ENCODE data around the gene CNTN5. TPM values are rescaled to one million over a fixed set of nuclear protein-coding genes. Genes with fewer than 3 reads are reported as not detected.

CNTN5 gene
- total RNA-seq, 3 donors from 2014 or later (not counting 1 experiment from before 2014, with no cell fraction given) = not detected

GRCh38 chr11:99631618-99632017, 610.9 kb downstream of the CNTN5 start:
- Mint-ChIP-seq H3K27ac (no peak overlapping the region), H3K36me3 (no peaks in the 10 kb centered on the region), H3K9me3 (peaks cover 11 to 15% of the 10 kb centered on the region in 2 donors), H3K27me3 (ENCODE audit: low read depth in 2 of 2) (no peaks in the 10 kb centered on the region), H3K4me3 (no peak overlapping the region), H3K4me1 (no peaks in the 10 kb centered on the region)
- no peak for DNase-seq
- intact Hi-C loops (cut with micrococcal nuclease) = no loop called here
- no CpG with 5 or more reads among the region's 1 CpG for WGBS (ENCODE audit: insufficient coverage)
- Histone ChIP-seq H3K4me3 (ENCODE audit: low read length) (no peak overlapping the region), H3K4me1 (ENCODE audit: control insufficient read depth, insufficient read depth, low read length) (no peaks in the 10 kb centered on the region), H3K9me3 (ENCODE audit: control insufficient read depth, insufficient read depth, low read length) (no peaks in the 10 kb centered on the region), H3K36me3 (ENCODE audit: control insufficient read depth, insufficient read depth, low read length) (no peaks in the 10 kb centered on the region), H3K27ac (ENCODE audit: low read length) (no peak overlapping the region), H3K27me3 (ENCODE audit: control insufficient read depth, insufficient read depth, low read length) (no peaks in the 10 kb centered on the region)
- ATAC-seq = no peak
- no peak for TF ChIP-seq CTCF (IDR thresholded peaks at IDR 0.05)

- Histone ChIP-seq H3K36me3 (ENCODE audit: control insufficient read depth, insufficient read depth, low read length) (no peaks in the 10 kb centered on the region), H3K9me3 (ENCODE audit: control insufficient read depth, insufficient read depth, low read length) (no peaks in the 10 kb centered on the region), H3K4me3 (ENCODE audit: low read length) (no peak overlapping the region), H3K4me1 (ENCODE audit: control insufficient read depth, insufficient read depth, low read length) (no peaks in the 10 kb centered on the region), H3K27me3 (ENCODE audit: control insufficient read depth, insufficient read depth, low read length) (no peaks in the 10 kb centered on the region), H3K27ac (ENCODE audit: low read length) (no peak overlapping the region)
- H3K36me3 Mint-ChIP-seq = no peaks in the 10 kb centered on the region
- H3K27me3 Mint-ChIP-seq (ENCODE audit: low read depth in 2 of 2) = no peaks in the 10 kb centered on the region
- no peak for DNase-seq
- no peak for ATAC-seq
- peaks cover 15 to 17% of the 10 kb centered on the region in 2 donors for H3K9me3 Mint-ChIP-seq
- no peaks in the 10 kb centered on the region for H3K4me1 Mint-ChIP-seq
- WGBS (ENCODE audit: insufficient coverage) = no CpG with 5 or more reads among the region's 2 CpGs
- H3K27ac Mint-ChIP-seq = no peak overlapping the region
- intact Hi-C loops (cut with micrococcal nuclease) = no loop called here
- no peak for TF ChIP-seq CTCF (IDR thresholded peaks at IDR 0.05)
- no peak overlapping the region for H3K4me3 Mint-ChIP-seq
Observed at GRCh38 chr11:99632969-99633368, 612.2 kb downstream of the CNTN5 start.

GRCh38 chr11:99634581-99634980, 613.8 kb downstream of the CNTN5 start:
- no peak for TF ChIP-seq CTCF (IDR thresholded peaks at IDR 0.05)
- peaks cover 7% of the 10 kb centered on the region for H3K9me3 ChIP-seq (ENCODE audit: control insufficient read depth, insufficient read depth, low read length)
- Mint-ChIP-seq H3K27ac (no peak overlapping the region), H3K27me3 (ENCODE audit: low read depth in 2 of 2) (no peaks in the 10 kb centered on the region), H3K36me3 (no peaks in the 10 kb centered on the region), H3K4me3 (no peak overlapping the region), H3K9me3 (peaks cover 15% of the 10 kb centered on the region in 2 donors), H3K4me1 (no peaks in the 10 kb centered on the region)
- H3K4me1 ChIP-seq (ENCODE audit: control insufficient read depth, insufficient read depth, low read length) = no peaks in the 10 kb centered on the region
- DNase-seq (no peak), ATAC-seq (no peak)
- intact Hi-C loops (cut with micrococcal nuclease) = no loop called here
- H3K4me3 ChIP-seq (ENCODE audit: low read length) = no peak overlapping the region
- H3K27me3 ChIP-seq (ENCODE audit: control insufficient read depth, insufficient read depth, low read length) = no peaks in the 10 kb centered on the region
- no peak overlapping the region for H3K27ac ChIP-seq (ENCODE audit: low read length)
- H3K36me3 ChIP-seq (ENCODE audit: control insufficient read depth, insufficient read depth, low read length) = no peaks in the 10 kb centered on the region
- 44% methylated on average over 2 of the region's 4 CpGs for WGBS (ENCODE audit: insufficient coverage)

GRCh38 chr11:99638073-99638553, 617.4 kb downstream of the CNTN5 start:
- Histone ChIP-seq H3K9me3 (ENCODE audit: control insufficient read depth, insufficient read depth, low read length) (peaks cover 13% of the 10 kb centered on the region), H3K4me3 (ENCODE audit: low read length) (no peak overlapping the region), H3K27me3 (ENCODE audit: control insufficient read depth, insufficient read depth, low read length) (no peaks in the 10 kb centered on the region), H3K36me3 (ENCODE audit: control insufficient read depth, insufficient read depth, low read length) (no peaks in the 10 kb centered on the region), H3K4me1 (ENCODE audit: control insufficient read depth, insufficient read depth, low read length) (no peaks in the 10 kb centered on the region), H3K27ac (ENCODE audit: low read length) (no peak overlapping the region)
- ATAC-seq (no peak), DNase-seq (no peak)
- Mint-ChIP-seq H3K4me1 (no peaks in the 10 kb centered on the region), H3K27me3 (ENCODE audit: low read depth in 2 of 2) (no peaks in the 10 kb centered on the region), H3K27ac (no peak overlapping the region), H3K36me3 (peaks cover 14% of the 10 kb centered on the region), H3K4me3 (no peak overlapping the region), H3K9me3 (peaks cover 17 to 31% of the 10 kb centered on the region in 2 donors)
- WGBS (ENCODE audit: insufficient coverage) = 60% methylated on average over 2 of the region's 5 CpGs
- intact Hi-C loops (cut with micrococcal nuclease) = no loop called here
- TF ChIP-seq CTCF (IDR thresholded peaks at IDR 0.05) = no peak
